ENCODE data around the gene CSPG5. TPM values are rescaled to one million over a fixed set of nuclear protein-coding genes. Genes with fewer than 3 reads are reported as not detected.

Gene CSPG5
- total RNA-seq, 1 donor from 2014 or later: 0.66 TPM

DNA sequence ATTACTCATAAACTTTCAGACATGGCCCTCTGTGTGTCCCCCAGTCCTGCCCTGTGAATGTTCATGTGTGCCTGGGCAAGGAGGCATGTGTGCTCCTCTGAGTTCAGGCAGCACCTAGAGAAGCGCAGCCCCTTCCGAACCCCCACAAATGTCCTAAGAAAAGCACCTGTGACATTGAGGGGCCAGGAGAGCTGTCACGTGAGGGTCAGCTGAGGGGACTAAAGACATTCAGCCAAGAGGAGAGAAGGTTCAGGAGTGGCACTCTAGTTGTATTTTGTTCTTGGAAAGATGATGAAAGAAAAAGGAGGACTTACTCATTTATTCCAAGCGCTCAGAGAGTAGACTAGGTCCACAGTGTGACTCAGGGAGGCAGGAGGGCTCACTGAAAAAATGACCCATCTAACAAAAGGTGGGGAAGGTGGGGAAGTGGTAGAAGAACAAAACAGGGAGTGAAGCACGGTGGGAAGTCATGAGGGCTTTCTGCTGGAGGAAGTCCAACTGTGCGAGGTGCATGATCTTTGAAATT, 37.0 kb downstream of the CSPG5 start:
- DNase-seq (ENCODE audit: low read depth, low spot score): no peak

DNA sequence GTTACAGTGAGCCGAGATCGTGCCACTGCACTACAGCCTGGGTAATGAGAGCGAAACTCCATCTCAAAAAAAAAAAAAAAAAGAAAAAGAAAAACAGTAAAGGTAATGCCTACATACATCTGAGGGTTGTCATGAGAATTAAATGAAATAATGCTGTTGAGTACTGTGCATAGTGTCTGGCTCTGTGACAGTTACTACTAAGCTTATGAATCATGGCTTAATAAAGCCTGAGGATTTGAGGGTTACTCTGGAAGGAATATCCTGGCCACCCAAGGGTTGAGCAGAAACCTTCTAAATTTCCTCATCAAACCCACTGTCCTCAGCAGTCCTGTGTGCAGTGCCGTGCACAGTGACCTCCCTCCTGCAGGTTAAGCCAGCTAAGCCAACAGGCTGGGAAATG, 38.4 kb downstream of the CSPG5 start:
- no peak for DNase-seq (ENCODE audit: low read depth, low spot score)

DNA sequence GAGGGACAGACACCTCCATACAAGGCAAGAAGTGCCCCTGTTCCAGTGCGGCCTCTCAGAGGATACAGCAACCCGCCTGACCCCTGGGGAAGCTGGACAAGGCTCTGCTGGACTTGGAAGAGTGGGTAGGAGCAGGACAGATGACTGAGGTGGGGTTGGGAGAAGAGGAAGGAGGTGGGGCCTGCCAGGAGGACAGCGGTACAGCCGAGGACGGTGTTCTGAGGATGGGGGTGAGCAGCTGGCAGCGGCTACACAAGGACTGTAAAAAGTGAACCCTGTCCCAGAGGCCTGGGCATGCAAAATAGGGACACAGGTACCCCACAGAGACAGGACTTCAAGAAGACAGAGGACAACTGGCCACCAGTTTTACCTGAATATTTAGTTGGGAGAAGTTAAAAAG, 41.7 kb downstream of the CSPG5 start:
- no peak for DNase-seq (ENCODE audit: low read depth, low spot score)

DNA sequence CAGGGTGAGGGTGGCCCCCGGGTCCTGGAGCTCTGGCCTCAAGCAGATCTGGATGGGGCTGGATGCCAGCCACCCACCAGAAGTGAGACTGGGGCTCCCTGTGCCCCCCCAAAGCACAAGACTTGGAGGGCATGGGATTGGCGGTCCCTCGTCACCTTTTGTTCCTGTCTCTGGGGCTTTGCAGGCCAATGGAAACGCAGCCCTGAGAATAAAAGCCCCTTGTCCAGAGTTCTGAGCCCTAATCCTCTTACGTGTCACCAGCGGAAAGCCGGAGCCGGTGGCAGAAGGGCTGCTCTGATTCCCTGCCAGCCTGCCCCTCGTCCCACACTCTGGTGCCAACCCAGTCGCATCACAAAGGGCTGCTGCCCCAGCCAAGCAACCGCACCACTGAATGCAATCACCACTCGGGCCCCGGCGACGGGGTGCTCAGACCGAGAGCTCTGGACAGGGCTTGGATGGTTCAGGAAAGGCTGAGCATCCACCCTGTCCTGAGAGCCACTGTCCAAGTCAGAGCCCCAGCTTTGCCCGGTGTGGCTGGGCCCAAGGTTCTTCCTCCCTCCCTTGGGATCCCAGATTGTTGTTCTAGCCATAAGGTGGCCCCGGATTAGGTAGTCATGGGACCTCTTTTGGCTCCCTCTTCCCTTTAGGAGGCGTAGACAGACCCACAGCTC, 42.3 kb downstream of the CSPG5 start:
- no peak for DNase-seq (ENCODE audit: low read depth, low spot score)

DNA sequence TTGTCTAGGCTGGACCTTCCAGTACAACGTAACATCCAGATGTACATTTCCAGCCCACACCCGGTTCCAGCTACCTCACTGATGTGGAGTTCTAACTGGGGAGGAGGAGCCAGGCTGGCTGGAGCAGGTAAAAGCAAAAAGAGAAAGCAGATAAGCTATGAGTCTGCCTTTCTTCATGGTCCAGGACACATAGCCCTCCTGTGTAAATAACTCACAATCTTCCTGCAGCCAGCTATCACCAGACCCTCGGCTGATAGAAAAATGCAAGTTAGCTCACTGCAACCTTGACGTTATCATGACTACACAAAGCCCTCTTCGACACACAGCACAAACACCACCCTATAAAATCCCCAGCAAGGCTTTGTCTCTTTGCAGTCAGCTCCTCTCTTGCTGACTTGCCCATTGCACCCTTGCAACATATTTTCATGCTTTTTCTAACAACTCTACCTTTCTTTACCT, 44.6 kb downstream of the CSPG5 start:
- no peak for DNase-seq (ENCODE audit: low read depth, low spot score)

DNA sequence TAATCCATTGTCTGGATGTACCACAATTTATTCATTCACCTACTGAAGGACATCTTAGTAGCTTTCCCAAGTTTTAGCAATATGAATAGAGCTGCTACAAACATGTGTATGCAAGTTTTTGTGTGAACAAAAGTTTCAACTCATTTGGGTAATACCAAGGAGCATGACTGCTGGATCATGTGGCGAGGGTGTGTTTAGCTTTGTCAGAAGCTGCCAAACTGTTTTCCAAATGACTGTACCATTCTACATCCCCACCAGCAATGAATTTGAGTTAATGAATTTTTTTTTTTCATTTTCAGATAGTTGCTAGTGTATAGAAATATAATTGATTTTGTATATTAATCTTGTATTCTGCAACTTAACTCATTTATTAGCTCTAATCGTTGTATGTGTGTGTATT, 45.2 kb downstream of the CSPG5 start:
- no peak for DNase-seq (ENCODE audit: low read depth, low spot score)

DNA sequence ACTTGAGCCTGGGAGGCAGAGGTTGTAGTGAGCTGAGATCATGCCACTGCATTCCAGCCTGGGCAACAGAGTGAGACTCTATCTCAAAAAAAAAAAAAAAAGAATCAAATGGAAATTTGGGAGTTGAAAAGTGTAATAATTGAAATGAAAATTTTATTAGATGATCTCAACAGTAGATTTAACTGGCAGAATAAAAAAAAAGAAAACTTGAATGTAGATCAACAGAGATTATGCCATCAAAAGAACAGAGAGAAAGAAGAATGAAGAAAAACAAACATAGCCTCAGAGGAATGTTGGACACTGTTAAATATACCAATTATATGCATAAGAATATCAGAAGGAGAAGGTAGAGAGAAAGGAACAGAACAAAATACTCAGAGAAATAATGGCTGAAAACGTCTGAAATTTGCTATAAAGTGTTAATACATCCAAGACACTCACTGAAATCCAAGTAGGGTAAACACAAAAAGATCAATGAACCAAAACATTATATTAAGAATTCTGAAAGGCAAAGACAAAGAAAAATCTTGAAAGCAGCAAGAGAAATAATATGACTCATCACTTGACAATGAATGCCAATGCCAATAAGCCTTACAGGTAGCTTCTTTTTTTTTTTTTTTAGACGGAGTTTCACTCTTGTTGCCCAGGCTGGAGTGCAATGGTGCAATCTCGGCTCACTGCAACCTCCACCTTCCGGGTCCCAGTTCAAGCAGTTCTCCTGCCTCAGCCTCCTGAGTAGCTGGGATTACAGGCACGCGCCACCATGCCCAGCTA, 50.5 kb downstream of the CSPG5 start:
- DNase-seq (ENCODE audit: low read depth, low spot score): no peak

DNA sequence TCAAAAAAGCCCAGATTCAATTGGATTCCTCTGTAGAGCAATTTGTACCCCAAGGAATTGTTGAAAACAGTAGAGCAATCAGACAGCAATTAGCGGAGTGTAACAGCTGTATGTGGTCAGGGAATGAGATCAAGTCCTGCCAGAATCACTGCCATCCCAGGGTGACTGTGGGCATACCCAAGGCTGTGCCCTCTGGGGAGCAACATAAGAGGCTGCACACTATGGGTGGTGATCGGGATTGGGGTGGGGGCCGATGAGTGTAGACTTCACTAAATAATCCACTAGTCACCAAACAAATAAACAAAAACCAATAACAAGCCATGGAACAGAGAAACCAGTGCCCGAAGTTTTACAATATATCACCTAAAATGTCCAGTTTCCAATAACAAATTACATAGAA, 53.0 kb downstream of the CSPG5 start:
- no peak for DNase-seq (ENCODE audit: low read depth, low spot score)

DNA sequence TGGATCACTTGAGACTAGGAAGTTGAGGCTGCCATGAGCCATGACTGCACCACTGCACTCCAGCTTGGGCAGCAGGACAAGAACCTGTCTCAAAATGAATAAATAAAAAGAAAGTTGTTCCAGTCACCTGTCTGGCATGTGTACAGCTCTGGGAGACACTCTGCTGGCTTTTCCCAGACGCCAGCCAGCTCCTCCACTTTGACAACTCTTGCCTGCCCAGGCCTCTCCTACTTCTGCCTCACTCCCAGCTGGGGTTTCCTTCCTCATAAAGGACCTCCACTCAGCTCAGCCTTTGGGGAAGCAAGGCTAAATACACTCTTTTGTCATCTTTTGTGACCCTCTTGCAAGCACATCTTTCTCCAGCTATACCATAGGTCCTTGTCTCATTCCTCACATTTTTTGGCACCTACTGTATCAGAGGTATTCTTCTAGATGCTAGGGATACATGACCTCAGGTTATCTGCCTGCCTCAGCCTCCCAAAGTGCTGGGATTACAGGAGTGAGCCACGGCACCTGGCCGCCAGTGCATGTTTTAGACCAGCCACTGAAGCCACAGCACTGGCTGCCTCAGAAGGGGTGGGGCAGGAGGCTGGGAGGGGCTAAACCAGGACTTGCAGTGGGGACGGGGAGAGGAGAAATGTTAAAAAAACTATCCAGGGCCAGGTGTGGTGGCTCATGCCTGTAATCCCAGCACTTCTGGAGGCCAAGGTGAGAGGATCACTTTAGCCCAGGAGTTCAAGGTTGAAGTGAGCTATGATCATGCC, 55.2 kb downstream of the CSPG5 start:
- no peak for DNase-seq (ENCODE audit: low read depth, low spot score)

DNA sequence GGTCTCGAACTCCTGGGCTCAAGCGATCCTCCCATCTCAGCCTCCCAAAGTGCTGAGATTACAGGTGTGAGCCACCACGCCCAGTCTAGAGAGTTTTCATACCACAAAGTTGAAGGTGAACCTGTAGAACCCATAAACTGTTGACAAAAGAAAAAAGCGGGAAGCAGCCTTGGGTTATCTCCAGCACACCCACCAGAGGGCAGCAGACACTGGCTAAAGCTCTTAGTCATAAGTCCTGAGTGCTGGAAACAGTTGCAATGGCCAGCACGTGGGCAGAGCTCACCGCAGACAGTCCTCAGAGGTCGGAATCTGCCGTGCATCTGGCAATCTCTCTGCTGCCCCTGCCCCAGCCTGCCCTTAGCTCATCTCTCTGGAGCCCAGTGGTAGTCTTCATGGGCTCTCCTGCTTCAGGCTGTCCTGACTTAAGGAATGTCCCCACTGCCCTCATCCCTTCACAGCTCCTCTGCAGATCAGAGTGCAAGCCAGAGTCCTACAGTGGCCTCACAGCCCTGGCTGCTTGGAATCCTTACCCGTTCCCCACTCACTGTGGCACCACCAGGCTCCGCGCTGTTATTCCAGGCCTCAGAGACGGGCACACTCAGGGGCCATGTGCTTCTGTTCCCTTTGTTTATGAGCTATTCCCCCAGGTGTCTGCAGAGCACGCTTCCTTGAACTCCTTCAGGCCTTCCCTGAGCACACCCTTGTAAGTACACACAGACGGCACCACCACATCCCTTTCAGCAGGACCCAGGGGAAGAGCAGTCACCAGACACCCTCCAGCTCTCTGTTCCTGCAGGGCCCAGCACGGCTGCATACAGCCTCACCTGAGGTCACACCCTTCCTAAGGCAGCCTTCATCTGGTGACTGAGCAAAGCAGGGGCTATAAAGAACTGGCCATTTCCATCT, 56.3 kb downstream of the CSPG5 start:
- DNase-seq (ENCODE audit: low read depth, low spot score): peak; percentile 68

DNA sequence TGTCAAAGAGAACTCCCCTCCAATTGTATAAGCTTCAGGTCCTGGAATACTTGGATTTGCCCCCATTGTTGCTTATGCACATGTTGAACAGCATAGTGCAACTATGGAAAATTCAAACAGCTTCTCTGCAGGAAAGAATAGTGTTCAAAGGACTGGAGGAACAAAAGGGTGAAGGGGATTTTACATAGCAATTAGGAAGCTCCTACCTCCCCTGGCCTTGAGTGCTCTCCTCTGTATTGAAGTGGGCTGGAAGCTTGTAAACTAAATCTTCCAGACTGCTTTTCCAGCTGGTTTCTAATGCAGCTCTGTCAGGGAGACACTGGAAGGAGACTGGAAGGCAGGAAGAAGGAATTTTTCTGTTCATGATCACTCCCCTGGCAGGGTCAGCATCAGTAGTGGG, 57.9 kb downstream of the CSPG5 start:
- DNase-seq (ENCODE audit: low read depth, low spot score): no peak

DNA sequence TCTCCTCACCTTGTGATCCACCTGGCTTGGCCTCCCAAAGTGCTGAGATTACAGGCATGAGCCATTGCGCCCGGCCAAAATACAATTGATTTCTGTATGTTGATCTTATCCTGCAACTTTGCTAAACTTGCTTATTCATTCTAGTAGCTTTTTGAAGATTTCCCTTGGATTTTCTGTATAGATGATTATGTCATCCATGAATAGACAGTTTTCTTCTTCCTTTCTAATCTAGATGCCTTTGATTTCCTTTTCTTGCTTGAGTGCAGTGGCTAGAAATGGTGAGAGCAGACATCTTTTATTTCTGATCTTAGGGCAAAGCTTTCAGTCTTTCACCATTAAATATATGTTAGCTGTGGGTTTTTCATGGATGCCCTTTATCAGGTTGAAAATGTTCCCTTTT, 60.7 kb downstream of the CSPG5 start:
- no peak for DNase-seq (ENCODE audit: low read depth, low spot score)

DNA sequence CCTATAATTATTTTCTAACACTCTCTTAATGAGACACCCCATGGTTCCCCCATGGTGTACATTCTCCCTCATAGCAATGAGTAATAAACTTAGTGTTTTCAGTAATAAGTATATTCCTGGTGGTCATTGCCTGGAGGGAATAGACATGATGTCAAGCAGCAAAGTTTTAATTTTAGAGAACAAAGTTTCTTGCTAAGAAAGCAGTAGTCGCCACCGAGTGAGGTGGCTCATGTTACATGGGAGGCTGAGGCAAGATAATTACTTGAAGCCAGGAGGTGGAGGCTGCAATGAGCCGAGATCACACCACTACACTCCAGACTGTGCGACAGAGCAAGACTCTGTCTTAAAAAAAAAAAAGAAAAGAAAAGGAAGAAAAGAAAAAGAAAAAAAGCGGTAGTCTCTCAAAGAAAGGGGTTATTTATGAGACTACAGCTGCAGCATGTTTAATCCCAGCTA, 62.8 kb downstream of the CSPG5 start:
- DNase-seq (ENCODE audit: low read depth, low spot score): no peak

DNA sequence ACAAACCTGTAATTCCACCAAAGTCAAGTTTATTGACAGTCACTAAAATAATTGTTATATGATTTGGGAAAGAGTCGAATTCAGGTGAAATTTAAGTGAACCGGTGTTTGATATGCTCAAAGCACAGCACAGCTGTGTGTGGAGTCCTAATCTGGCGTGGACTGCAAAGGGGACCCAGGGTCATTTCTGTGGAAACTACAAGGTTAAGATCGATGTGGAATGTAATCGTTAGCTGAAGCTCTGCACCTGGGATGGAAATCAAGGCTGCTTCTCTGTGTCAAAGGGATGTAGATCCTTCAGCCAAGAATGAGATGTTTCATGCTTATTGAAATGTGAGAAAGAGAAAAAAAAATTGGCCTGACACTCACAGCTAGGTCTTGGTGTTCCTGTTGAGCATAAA, 63.6 kb downstream of the CSPG5 start:
- DNase-seq (ENCODE audit: low read depth, low spot score): no peak

DNA sequence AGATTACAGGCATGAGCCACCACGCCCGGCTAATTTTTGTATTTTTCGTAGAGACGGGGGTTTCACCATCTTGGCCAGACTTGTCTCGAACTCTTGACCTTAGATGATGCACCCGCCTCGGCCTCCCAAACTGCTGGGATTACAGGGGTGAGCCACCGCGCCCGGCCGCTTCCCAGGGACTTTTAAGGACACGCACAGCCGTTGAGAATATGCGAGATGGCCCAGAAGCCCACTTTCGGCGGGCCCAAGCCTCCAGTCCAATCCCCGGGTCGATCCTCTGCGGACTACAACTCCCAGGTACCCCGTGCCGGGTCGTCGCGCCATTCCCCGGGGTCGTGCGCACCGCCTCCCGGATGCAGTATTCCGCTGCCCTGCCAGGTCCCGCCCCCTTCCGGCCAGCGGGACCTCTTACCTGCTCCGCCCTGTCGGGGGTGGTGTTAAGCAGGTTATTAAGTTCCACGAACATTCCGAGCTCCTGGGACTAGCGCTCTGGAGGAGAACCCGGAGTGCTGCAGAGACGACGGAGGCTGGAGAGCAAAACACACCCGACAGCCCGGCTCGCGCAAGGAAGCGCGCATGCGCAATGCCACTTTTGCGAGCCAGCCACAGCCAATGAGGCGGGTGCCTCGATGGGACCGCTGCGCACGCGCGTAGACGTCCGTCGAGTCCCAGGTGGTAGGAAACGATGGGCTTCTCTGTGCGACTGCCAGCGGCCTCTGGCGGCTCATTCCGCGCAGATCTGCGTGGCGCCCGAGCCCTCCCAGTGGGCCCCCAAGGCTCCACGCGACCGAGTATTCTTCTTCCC, 65.3 kb downstream of the CSPG5 start, which contains the start of gene ELP6:
TSS of gene ELP6 (minus strand) at position 588 of the 805 bp plus-strand sequence. CDS start at position 466, 122 bp downstream.
- DNase-seq (ENCODE audit: low read depth, low spot score): peak; percentile 82

DNA sequence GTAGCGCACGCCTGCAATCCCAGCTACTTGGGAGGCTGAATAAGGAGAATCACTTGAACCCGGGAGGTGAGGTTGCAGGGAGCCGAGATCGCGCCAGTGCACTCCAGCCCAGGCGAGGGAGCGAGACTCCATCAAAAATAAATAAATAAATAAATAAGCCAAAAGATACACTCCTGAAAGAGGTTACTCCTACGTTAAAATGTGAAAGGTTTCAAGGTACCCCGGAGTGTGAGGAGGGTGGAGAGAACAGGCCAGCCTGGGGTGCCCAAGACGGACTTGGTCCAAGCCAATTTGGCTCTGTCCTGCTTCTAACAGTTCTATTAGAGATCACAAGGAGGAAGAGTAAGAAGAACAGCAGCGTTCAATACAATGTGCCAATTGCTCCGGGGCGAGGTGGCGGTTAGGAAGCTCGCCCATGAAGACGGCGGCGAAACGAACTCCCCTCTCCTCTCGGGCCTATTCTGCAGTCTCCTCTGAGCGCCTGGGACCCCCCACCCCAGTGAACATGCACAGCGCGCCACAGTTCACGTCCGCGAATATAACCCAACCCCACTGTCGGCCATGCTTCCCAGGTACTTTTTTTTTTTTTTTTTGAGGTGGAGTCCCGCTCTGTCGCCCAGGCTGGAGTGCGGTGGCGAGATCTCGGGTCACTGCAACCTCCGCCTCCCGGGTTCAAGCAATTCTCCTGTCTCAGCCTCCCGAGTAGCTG, 66.1 kb downstream of the CSPG5 start:
- DNase-seq (ENCODE audit: low read depth, low spot score): no peak
